ENCODE measurements around the gene OLA1. TPM values are rescaled to one million over a fixed set of nuclear protein-coding genes. Genes with fewer than 3 reads are reported as not detected.
A peak's percentile ranks its signal among the peaks of the same experiment; 100 is the strongest.

OLA1 gene
- total RNA-seq, 1 experiment from 2014 or later: 182 TPM

- TF ChIP-seq, protein P1, sequence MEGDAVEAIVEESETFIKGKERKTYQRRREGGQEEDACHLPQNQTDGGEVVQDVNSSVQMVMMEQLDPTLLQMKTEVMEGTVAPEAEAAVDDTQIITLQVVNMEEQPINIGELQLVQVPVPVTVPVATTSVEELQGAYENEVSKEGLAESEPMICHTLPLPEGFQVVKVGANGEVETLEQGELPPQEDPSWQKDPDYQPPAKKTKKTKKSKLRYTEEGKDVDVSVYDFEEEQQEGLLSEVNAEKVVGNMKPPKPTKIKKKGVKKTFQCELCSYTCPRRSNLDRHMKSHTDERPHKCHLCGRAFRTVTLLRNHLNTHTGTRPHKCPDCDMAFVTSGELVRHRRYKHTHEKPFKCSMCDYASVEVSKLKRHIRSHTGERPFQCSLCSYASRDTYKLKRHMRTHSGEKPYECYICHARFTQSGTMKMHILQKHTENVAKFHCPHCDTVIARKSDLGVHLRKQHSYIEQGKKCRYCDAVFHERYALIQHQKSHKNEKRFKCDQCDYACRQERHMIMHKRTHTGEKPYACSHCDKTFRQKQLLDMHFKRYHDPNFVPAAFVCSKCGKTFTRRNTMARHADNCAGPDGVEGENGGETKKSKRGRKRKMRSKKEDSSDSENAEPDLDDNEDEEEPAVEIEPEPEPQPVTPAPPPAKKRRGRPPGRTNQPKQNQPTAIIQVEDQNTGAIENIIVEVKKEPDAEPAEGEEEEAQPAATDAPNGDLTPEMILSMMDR (conservative IDR thresholded peaks at IDR 0.05; ENCODE audit: low read depth, low read length): peak; percentile 30; the same call in 1 of the 2 replicates
- no peak for TF ChIP-seq EZH2 (IDR thresholded peaks at IDR 0.05; ENCODE audit: low read length, unreplicated experiment)
- no peaks in the 10 kb centered on the region for H4K20me1 ChIP-seq (ENCODE audit: low read length)
- DNase-seq (peak; percentile 19), ATAC-seq (peak; percentile 46; the same call in 1 of the 2 replicates)
- ChIA-PET CTCF (no interaction called here), POLR2A (ENCODE audit: unreplicated experiment) (no interaction called here)
- no peaks in the 10 kb centered on the region for H3F3A ChIP-seq (ENCODE audit: low read length, unreplicated experiment)
- no peaks in the 10 kb centered on the region for H3K79me2 ChIP-seq (ENCODE audit: low read length)
- H3K9me3 ChIP-seq (ENCODE audit: low read length): no peaks in the 10 kb centered on the region
- no TSS peak for BruUV-seq (replicated peaks)
- intact Hi-C loops (cut with micrococcal nuclease): loop anchor here (5.0 kb wide), 1 partner anchor 504 kb away; no protein-coding TSS in a partner anchor
- no peaks in the 10 kb centered on the region for H3K4me1 ChIP-seq (ENCODE audit: insufficient read depth, low read length)
- H2AFZ ChIP-seq (ENCODE audit: low read length): no peak overlapping the region
- H3K4me3 ChIP-seq (ENCODE audit: low read length): no peak overlapping the region
- no peak overlapping the region for H3K4me2 ChIP-seq (ENCODE audit: low read length)
- H3K9me2 ChIP-seq (replicated peaks; ENCODE audit: low read length): no peaks in the 10 kb centered on the region
- H3K27ac ChIP-seq (ENCODE audit: low read length): no peak overlapping the region
- H3K36me3 ChIP-seq (ENCODE audit: low read depth, low read length): peaks cover 18% of the 10 kb centered on the region; the same call in 1 of the 2 replicates
- H3K9ac ChIP-seq (ENCODE audit: low read length): no peak overlapping the region
- H3K27me3 ChIP-seq (ENCODE audit: low read length): no peaks in the 10 kb centered on the region
Measured at GRCh38 chr2:174076040-174076439, 172.3 kb downstream of the OLA1 start.

DNA sequence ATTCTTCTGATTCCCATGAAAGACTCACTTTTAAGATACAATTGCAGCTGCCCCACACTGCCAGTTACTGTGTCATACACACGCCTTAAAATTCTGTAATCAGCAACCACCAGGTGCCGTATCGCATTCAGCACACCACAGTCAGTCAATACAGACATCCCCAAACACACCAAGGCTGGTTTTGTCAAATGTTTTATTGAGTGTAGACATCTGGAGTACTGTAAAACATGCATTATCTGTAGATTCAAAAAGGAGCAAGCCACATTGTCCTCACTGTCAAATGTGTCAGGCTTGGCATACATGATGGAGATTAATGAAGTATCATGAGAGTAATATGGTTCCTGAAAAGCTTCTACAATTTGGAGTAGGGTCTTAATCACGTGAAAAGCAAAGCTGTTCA, 173.5 kb downstream of the OLA1 start:
- no peaks in the 10 kb centered on the region for H3K9me2 ChIP-seq (replicated peaks; ENCODE audit: low read length)
- POLR2A ChIA-PET (ENCODE audit: unreplicated experiment): no interaction called here
- no peak overlapping the region for H3K4me2 ChIP-seq (ENCODE audit: low read length)
- no peak overlapping the region for H2AFZ ChIP-seq (ENCODE audit: low read length)
- peaks cover 18% of the 10 kb centered on the region; the same call in 1 of the 2 replicates for H3K36me3 ChIP-seq (ENCODE audit: low read depth, low read length)
- H3K27me3 ChIP-seq (ENCODE audit: low read length): no peaks in the 10 kb centered on the region
- no peaks in the 10 kb centered on the region for H3K79me2 ChIP-seq (ENCODE audit: low read length)
- H3F3A ChIP-seq (ENCODE audit: low read length, unreplicated experiment): no peaks in the 10 kb centered on the region
- no peak overlapping the region for H3K9ac ChIP-seq (ENCODE audit: low read length)
- no peak for TF ChIP-seq EZH2phosphoT487 (IDR thresholded peaks at IDR 0.05; ENCODE audit: borderline replicate concordance, low read length)
- TF ChIP-seq, protein P1 (conservative IDR thresholded peaks at IDR 0.05; ENCODE audit: low read depth, low read length): no peak
- TF ChIP-seq EZH2 (IDR thresholded peaks at IDR 0.05; ENCODE audit: low read length, unreplicated experiment): no peak
- no peak overlapping the region for H3K27ac ChIP-seq (ENCODE audit: low read length)
- no peak for ATAC-seq
- no peaks in the 10 kb centered on the region for H3K4me1 ChIP-seq (ENCODE audit: insufficient read depth, low read length)
- no peaks in the 10 kb centered on the region for H4K20me1 ChIP-seq (ENCODE audit: low read length)
- H3K9me3 ChIP-seq (ENCODE audit: low read length): no peaks in the 10 kb centered on the region
- BruUV-seq (replicated peaks): TSS peak; percentile 83
- H3K4me3 ChIP-seq (ENCODE audit: low read length): no peak overlapping the region
- intact Hi-C loops (cut with micrococcal nuclease): loop anchor here (5.0 kb wide), 1 partner anchor 503 kb away; no protein-coding TSS in a partner anchor
- DNase-seq: no peak
- CTCF ChIA-PET: no interaction called here

DNA sequence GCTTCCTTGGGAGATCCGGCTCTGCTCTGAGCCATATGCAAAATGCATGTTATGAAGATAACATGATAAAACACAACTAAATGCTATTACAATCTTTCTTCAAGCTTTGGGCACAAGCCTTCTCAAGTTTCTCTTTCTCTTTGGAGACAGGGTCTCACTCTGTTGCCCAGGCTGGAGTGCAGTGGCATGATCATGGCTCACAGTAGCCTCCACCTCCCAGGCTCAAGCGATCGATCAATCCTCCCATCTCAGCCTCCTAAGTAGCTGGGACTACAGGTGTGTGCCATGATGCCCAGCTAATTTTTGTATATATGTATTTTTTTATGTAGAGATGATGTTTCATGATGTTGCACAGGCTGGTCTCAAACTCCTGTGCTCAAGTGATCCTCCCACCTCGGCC, 175.5 kb downstream of the OLA1 start:
- H3K79me2 ChIP-seq (ENCODE audit: low read length): no peaks in the 10 kb centered on the region
- H3K36me3 ChIP-seq (ENCODE audit: low read depth, low read length): peaks cover 18% of the 10 kb centered on the region; the same call in 1 of the 2 replicates
- ChIA-PET CTCF (no interaction called here), POLR2A (ENCODE audit: unreplicated experiment) (no interaction called here)
- H4K20me1 ChIP-seq (ENCODE audit: low read length): no peaks in the 10 kb centered on the region
- BruUV-seq (replicated peaks): no TSS peak
- no peaks in the 10 kb centered on the region for H3K9me2 ChIP-seq (replicated peaks; ENCODE audit: low read length)
- H3K4me2 ChIP-seq (ENCODE audit: low read length): no peak overlapping the region
- no peak overlapping the region for H3K4me3 ChIP-seq (ENCODE audit: low read length)
- H2AFZ ChIP-seq (ENCODE audit: low read length): no peak overlapping the region
- no peak for DNase-seq
- no peak overlapping the region for H3K27ac ChIP-seq (ENCODE audit: low read length)
- TF ChIP-seq EZH2phosphoT487 (IDR thresholded peaks at IDR 0.05; ENCODE audit: borderline replicate concordance, low read length): no peak
- TF ChIP-seq, protein P1 (conservative IDR thresholded peaks at IDR 0.05; ENCODE audit: low read depth, low read length): no peak
- no peak for TF ChIP-seq EZH2 (IDR thresholded peaks at IDR 0.05; ENCODE audit: low read length, unreplicated experiment)
- intact Hi-C loops (cut with micrococcal nuclease): no loop called here
- H3K9ac ChIP-seq (ENCODE audit: low read length): no peak overlapping the region
- no peaks in the 10 kb centered on the region for H3K27me3 ChIP-seq (ENCODE audit: low read length)
- H3F3A ChIP-seq (ENCODE audit: low read length, unreplicated experiment): no peaks in the 10 kb centered on the region
- no peak for ATAC-seq
- H3K4me1 ChIP-seq (ENCODE audit: insufficient read depth, low read length): no peaks in the 10 kb centered on the region
- no peaks in the 10 kb centered on the region for H3K9me3 ChIP-seq (ENCODE audit: low read length)

All from PC-3 (cell line).